ENCODE data around the gene LCN9. TPM values are rescaled to one million over a fixed set of nuclear protein-coding genes. Genes with fewer than 3 reads are reported as not detected.

Gene LCN9
- total and polyA plus RNA-seq, 9 of the 15 experiments (the other 6 are each of a cell fraction or from before 2014, with no cell fraction given), result not detected

GRCh38 chr9:135639196-135639595, 23.9 kb upstream of the LCN9 start, which contains the start of gene GLT6D1 (continued):
- TF ChIP-seq CEBPZ (IDR thresholded peaks at IDR 0.05; ENCODE audit: borderline replicate concordance, low read depth, low read length) (no peak), U2AF1 (optimal IDR thresholded peaks at IDR 0.05; ENCODE audit: low read depth, low read length) (no peak), ZBED1 (IDR thresholded peaks at IDR 0.05) (no peak), ZNF212 (CRISPR knock-in tag; IDR thresholded peaks at IDR 0.05) (no peak), CHD1 (IDR thresholded peaks at IDR 0.05; ENCODE audit: low read length) (no peak), SMARCA4 (IDR thresholded peaks at IDR 0.05) (no peak)

GRCh38 chr9:135641047-135641446, 22.1 kb upstream of the LCN9 start:
- peaks cover 5% of the 10 kb centered on the region for H3K9me3 ChIP-seq (replicated peaks; ENCODE audit: control insufficient read depth, insufficient read depth, low read depth, low read length)
- BruUV-seq (replicated peaks), result no TSS peak
- H3K4me2 ChIP-seq (ENCODE audit: insufficient read depth, low read length), result no peak overlapping the region
- in situ Hi-C loops (cut with MboI), result no loop called here
- intact Hi-C loops (cut with micrococcal nuclease), result no loop called here
- no peaks in the 10 kb centered on the region for H3K4me1 ChIP-seq (replicated peaks in 1 of 2; ENCODE audit: control insufficient read depth in 2 of 2, insufficient read depth in 2 of 2, low read length in 2 of 2)
- 0 out of 5 replicates have a peak, but pooled peaks cover 4% of the 10 kb centered on the region in 2 experiments for H3K27me3 ChIP-seq (ENCODE audit: control insufficient read depth in 2 of 2, insufficient read depth in 2 of 2, low read length in 2 of 2)
- H3K27ac ChIP-seq (ENCODE audit: extremely low read depth, low read depth, low read length), result no peak overlapping the region
- WGBS (ENCODE audit: insufficient coverage, low coverage, missing lambda C conversion rate), result 1% methylated on average over 7 of the region's 7 CpGs
- DNase-seq (ENCODE audit: extremely low read depth in 1 of 4, low spot score in 3 of 4) (no peak), FAIRE-seq (no peak), ATAC-seq (no peak)
- ChIA-PET POLR2A (interaction anchor here (0.6 kb wide), 1 partner anchor 1991 kb away, joined by 3 read pairs; no protein-coding TSS in a partner anchor), CTCF (ENCODE audit: low intra/inter-chr PET ratio) (no interaction called here)
- H3K79me2 ChIP-seq (ENCODE audit: control insufficient read depth, insufficient read depth, low read length), result no peaks in the 10 kb centered on the region
- H3K4me3 ChIP-seq, result no peak overlapping the region
- no peak overlapping the region for H2AFZ ChIP-seq (ENCODE audit: low read depth, low read length)
- H3K9ac ChIP-seq (ENCODE audit: insufficient read depth in 1 of 2, low read depth in 2 of 2, low read length in 2 of 2), result no peak overlapping the region
- no peaks in the 10 kb centered on the region for H4K20me1 ChIP-seq (replicated peaks; ENCODE audit: control insufficient read depth, insufficient read depth, low read length)
- no peaks in the 10 kb centered on the region for H3K36me3 ChIP-seq (ENCODE audit: control insufficient read depth, insufficient read depth, low read length)
- no peaks in the 10 kb centered on the region for H3K9me1 ChIP-seq (ENCODE audit: control insufficient read depth, insufficient read depth, low read length)
- TF ChIP-seq ARID4B (CRISPR knock-in tag; IDR thresholded peaks at IDR 0.05) (no peak), NONO (IDR thresholded peaks at IDR 0.05; ENCODE audit: low read depth in 2 of 2, low read length in 1 of 2) (no peak), ATF1 (CRISPR knock-in tag; IDR thresholded peaks at IDR 0.05) (no peak), ATF1 (tag; IDR thresholded peaks at IDR 0.05) (peak; percentile 55), ZKSCAN8 (CRISPR knock-in tag; IDR thresholded peaks at IDR 0.05) (no peak), ATF3 (IDR thresholded peaks at IDR 0.05) (peak; percentile 55), ATF3 (CRISPR knock-in tag; conservative IDR thresholded peaks at IDR 0.05) (no peak), HNRNPLL (IDR thresholded peaks at IDR 0.05; ENCODE audit: low read depth, low read length, poor library complexity, severe bottlenecking) (no peak)

Measured in K562 (cell line).